GM13976 (cell line): ENCODE results near the gene CRIM1.

Source experiments
- DNase-seq: peaks from one replicate; pipeline ENCODE4 v3.0.0; 2012; ENCODE audit warnings: low spot score
- CTCF ChIP-seq: IDR thresholded peaks from 2 replicates; pipeline ENCODE4 v1.5.1; 2012; ENCODE audit warnings: borderline replicate concordance, mild to moderate bottlenecking; ENCODE audit not compliant: insufficient read depth; ENCODE audit errors: extremely low read depth, missing control alignments, control extremely low read depth
- in situ Hi-C: fragments of 300-500 bp; cut with MboI; formaldehyde crosslinking; loops from one replicate; pipeline ENCODE4 v1.12.0; 2022; ENCODE audit warnings: low sequenced_read_pairs, mixed read lengths, inconsistent platforms; ENCODE audit not compliant: unreplicated experiment

Gene CRIM1

GRCh38 chr2:36492216-36492945 lies 136.8 kb downstream of the CRIM1 start:
- TF ChIP-seq CTCF = no peak
- no peak for DNase-seq
- in situ Hi-C loops = no loop called here

- in situ Hi-C loops = no loop called here
- DNase-seq = no peak
- no peak for TF ChIP-seq CTCF
Observed at GRCh38 chr2:36493306-36493705, 137.7 kb downstream of the CRIM1 start.

- in situ Hi-C loops = no loop called here
- no peak for TF ChIP-seq CTCF
- DNase-seq = no peak
Observed at GRCh38 chr2:36497570-36498163, 142.1 kb downstream of the CRIM1 start.

GRCh38 chr2:36499128-36499820 lies 143.7 kb downstream of the CRIM1 start:
- no peak for TF ChIP-seq CTCF
- DNase-seq = no peak
- in situ Hi-C loops = no loop called here

GRCh38 chr2:36500072-36500471 lies 144.5 kb downstream of the CRIM1 start:
- no peak for DNase-seq
- TF ChIP-seq CTCF = no peak
- in situ Hi-C loops = no loop called here

GRCh38 chr2:36502081-36502480 lies 146.5 kb downstream of the CRIM1 start:
- DNase-seq = no peak
- in situ Hi-C loops = no loop called here
- TF ChIP-seq CTCF = no peak
